Activated T-helper 17 cell treated with anti-CD3 and anti-CD28 coated beads, Interleukin-2, amount 50 U/mL, for 72 hours (primary cell): ENCODE data around the gene TYK2. TPM values are rescaled to one million over a fixed set of nuclear protein-coding genes. Genes with fewer than 3 reads are reported as not detected.
"Not testable (repeated sequence)": the region's sequence is repeated elsewhere in the genome, so short reads cannot be mapped to it uniquely, and the experiment has no call there.

Experiments
- ATAC-seq: fragments of 150-1000 bp; cut with Tn5 transposase; replicated peaks from 2 replicates; pipeline ENCODE4 v1.10.0; 2021; ENCODE audit warnings: mild to moderate bottlenecking, moderate library complexity
- H3K27ac Mint-ChIP-seq: one replicate; pipeline ENCODE4 v1.8.0; 2022; ENCODE audit warnings: mixed read lengths
- H3K27me3 Mint-ChIP-seq: one replicate; pipeline ENCODE4 v1.8.0; 2022; ENCODE audit warnings: mixed read lengths
- H3K36me3 Mint-ChIP-seq: one replicate; pipeline ENCODE4 v1.8.0; 2022; ENCODE audit warnings: low read depth, mild to moderate bottlenecking, mixed read lengths
- H3K4me1 Mint-ChIP-seq: one replicate; pipeline ENCODE4 v1.8.0; 2022; ENCODE audit warnings: mixed read lengths
- H3K4me3 Mint-ChIP-seq: one replicate; pipeline ENCODE4 v1.8.0; 2022; ENCODE audit warnings: mild to moderate bottlenecking, mixed read lengths
- H3K9me3 Mint-ChIP-seq: one replicate; pipeline ENCODE4 v1.8.0; 2022; ENCODE audit warnings: mixed read lengths
- total RNA-seq, 2 donors: library from RNA; stranded (reverse); gene quantifications; one replicate each; pipeline ENCODE4 v1.2.3, GENCODE V29; 2022

TYK2 gene
- total RNA-seq, 2 donors from 2014 or later: 221 to 245 TPM

GRCh38 chr19:10372690-10373089, 7.7 kb downstream of the TYK2 start:
- Mint-ChIP-seq H3K4me3 (no peak overlapping the region), H3K4me1 (no peaks in the 10 kb centered on the region), H3K9me3 (no peaks in the 10 kb centered on the region), H3K27ac (no peak overlapping the region), H3K27me3 (no peaks in the 10 kb centered on the region), H3K36me3 (peaks cover 90% of the 10 kb centered on the region)
- no peak for ATAC-seq

- Mint-ChIP-seq H3K27me3 (no peaks in the 10 kb centered on the region), H3K4me3 (no peak overlapping the region), H3K36me3 (peaks cover 94% of the 10 kb centered on the region), H3K27ac (no peak overlapping the region), H3K9me3 (no peaks in the 10 kb centered on the region), H3K4me1 (no peaks in the 10 kb centered on the region)
- no peak for ATAC-seq
These were observed 12.1 kb downstream of the TYK2 start for GRCh38 chr19:10368101-10368803.

GRCh38 chr19:10366950-10367512, 13.3 kb downstream of the TYK2 start:
- H3K4me3 Mint-ChIP-seq, H3K9me3 Mint-ChIP-seq, ATAC-seq, H3K4me1 Mint-ChIP-seq, H3K27me3 Mint-ChIP-seq, H3K27ac Mint-ChIP-seq: not testable (repeated sequence)
- H3K36me3 Mint-ChIP-seq: peaks cover 95% of the 10 kb centered on the region

GRCh38 chr19:10365518-10365917, 14.9 kb downstream of the TYK2 start:
- Mint-ChIP-seq H3K4me1 (no peaks in the 10 kb centered on the region), H3K27me3 (no peaks in the 10 kb centered on the region), H3K9me3 (no peaks in the 10 kb centered on the region), H3K36me3 (peaks cover 100% of the 10 kb centered on the region), H3K27ac (no peak overlapping the region), H3K4me3 (no peak overlapping the region)
- no peak for ATAC-seq

GRCh38 chr19:10364644-10365043, 15.7 kb downstream of the TYK2 start:
- no peak overlapping the region for H3K27ac Mint-ChIP-seq

GRCh38 chr19:10363789-10364281, 16.5 kb downstream of the TYK2 start:
- no peak for ATAC-seq
- no peak overlapping the region for H3K4me3 Mint-ChIP-seq
- no peaks in the 10 kb centered on the region for H3K4me1 Mint-ChIP-seq
- H3K36me3 Mint-ChIP-seq: peaks cover 100% of the 10 kb centered on the region
- H3K27ac Mint-ChIP-seq: no peak overlapping the region
- no peaks in the 10 kb centered on the region for H3K9me3 Mint-ChIP-seq
- H3K27me3 Mint-ChIP-seq: no peaks in the 10 kb centered on the region

More at GRCh38 chr19:10364644-10365043, 15.7 kb downstream of the TYK2 start:
- Mint-ChIP-seq H3K27me3 (no peaks in the 10 kb centered on the region), H3K9me3 (no peaks in the 10 kb centered on the region), H3K36me3 (peaks cover 100% of the 10 kb centered on the region), H3K4me3 (no peak overlapping the region), H3K4me1 (no peaks in the 10 kb centered on the region)
- ATAC-seq: no peak

GRCh38 chr19:10362259-10362658, 18.1 kb downstream of the TYK2 start:
- Mint-ChIP-seq H3K9me3 (no peaks in the 10 kb centered on the region), H3K27me3 (no peaks in the 10 kb centered on the region), H3K36me3 (peaks cover 100% of the 10 kb centered on the region), H3K4me1 (no peaks in the 10 kb centered on the region), H3K4me3 (no peak overlapping the region), H3K27ac (no peak overlapping the region)
- ATAC-seq: no peak

- ATAC-seq: no peak
- no peaks in the 10 kb centered on the region for H3K4me1 Mint-ChIP-seq
- H3K27ac Mint-ChIP-seq: no peak overlapping the region
- H3K27me3 Mint-ChIP-seq: no peaks in the 10 kb centered on the region
- peaks cover 99% of the 10 kb centered on the region for H3K36me3 Mint-ChIP-seq
- no peak overlapping the region for H3K4me3 Mint-ChIP-seq
- no peaks in the 10 kb centered on the region for H3K9me3 Mint-ChIP-seq
These were observed 18.8 kb downstream of the TYK2 start for GRCh38 chr19:10361569-10362011.

GRCh38 chr19:10356431-10356830, 23.9 kb downstream of the TYK2 start:
- H3K27me3 Mint-ChIP-seq: no peaks in the 10 kb centered on the region
- H3K4me1 Mint-ChIP-seq: no peaks in the 10 kb centered on the region
- no peaks in the 10 kb centered on the region for H3K9me3 Mint-ChIP-seq
- no peak for ATAC-seq
- H3K4me3 Mint-ChIP-seq: no peak overlapping the region
- peaks cover 96% of the 10 kb centered on the region for H3K36me3 Mint-ChIP-seq
- H3K27ac Mint-ChIP-seq: no peak overlapping the region

GRCh38 chr19:10353793-10354391, 26.5 kb downstream of the TYK2 start:
- Mint-ChIP-seq H3K27ac (no peak overlapping the region), H3K9me3 (no peaks in the 10 kb centered on the region), H3K27me3 (no peaks in the 10 kb centered on the region), H3K4me1 (no peaks in the 10 kb centered on the region), H3K36me3 (peaks cover 87% of the 10 kb centered on the region), H3K4me3 (no peak overlapping the region)
- ATAC-seq: peak; percentile 50

GRCh38 chr19:10352764-10353671, 27.4 kb downstream of the TYK2 start:
- H3K4me3 Mint-ChIP-seq: no peak overlapping the region
- no peaks in the 10 kb centered on the region for H3K9me3 Mint-ChIP-seq
- no peak overlapping the region for H3K27ac Mint-ChIP-seq
- H3K36me3 Mint-ChIP-seq: peaks cover 78% of the 10 kb centered on the region
- no peaks in the 10 kb centered on the region for H3K4me1 Mint-ChIP-seq
- no peaks in the 10 kb centered on the region for H3K27me3 Mint-ChIP-seq
- no peak for ATAC-seq

- Mint-ChIP-seq H3K27me3 (no peaks in the 10 kb centered on the region), H3K9me3 (no peaks in the 10 kb centered on the region), H3K36me3 (peaks cover 18% of the 10 kb centered on the region), H3K27ac (no peak overlapping the region), H3K4me1 (no peaks in the 10 kb centered on the region), H3K4me3 (no peak overlapping the region)
- no peak for ATAC-seq
These were observed 33.9 kb downstream of the TYK2 start for GRCh38 chr19:10346509-10346908.

GRCh38 chr19:10344780-10345179, 35.6 kb downstream of the TYK2 start:
- H3K27me3 Mint-ChIP-seq: no peaks in the 10 kb centered on the region
- H3K4me3 Mint-ChIP-seq: no peak overlapping the region
- no peaks in the 10 kb centered on the region for H3K9me3 Mint-ChIP-seq
- no peak for ATAC-seq
- peaks cover under 1% of the 10 kb centered on the region for H3K36me3 Mint-ChIP-seq
- H3K4me1 Mint-ChIP-seq: no peaks in the 10 kb centered on the region
- no peak overlapping the region for H3K27ac Mint-ChIP-seq

GRCh38 chr19:10343495-10343894, 36.9 kb downstream of the TYK2 start:
- H3K4me3 Mint-ChIP-seq: no peak overlapping the region

More at GRCh38 chr19:10343495-10343894, 36.9 kb downstream of the TYK2 start:
- no peak for ATAC-seq
- Mint-ChIP-seq H3K36me3 (peaks cover 5% of the 10 kb centered on the region), H3K27ac (no peak overlapping the region), H3K9me3 (no peaks in the 10 kb centered on the region), H3K27me3 (no peaks in the 10 kb centered on the region), H3K4me1 (peaks cover 1% of the 10 kb centered on the region)
